IMR-90 (cell line): ENCODE data around the gene C20orf144. TPM values are rescaled to one million over a fixed set of nuclear protein-coding genes. Genes with fewer than 3 reads are reported as not detected.

ENCODE experiments used
- ATAC-seq: fragments of 200-7000 bp; cut with Tn5 transposase; 2 replicates; pipeline ENCODE4 v1.9.1; 2020; ENCODE audit warnings: low read depth, mild to moderate bottlenecking, moderate library complexity
- BruUV-seq: library from RNA; stranded (reverse); fragments of 400-500 nt; replicated peaks from 2 replicates; lab custom pipeline; 2021; lab: Mats Ljungman, UMichigan
- CTCF ChIA-PET: fragments of 300-600 bp; formaldehyde crosslinking; extraction: SDS; loops from one replicate; lab custom pipeline; 2021; ENCODE audit warnings: antibody characterized with exemption; lab: Yijun Ruan, JAX
- POLR2A ChIA-PET: fragments of 300-600 bp; sonication (Branson Sonifier 250); formaldehyde crosslinking; loops from one replicate; lab custom pipeline; 2022; ENCODE audit warnings: antibody characterized with exemption; ENCODE audit not compliant: unreplicated experiment; lab: Charles Lee
- DNase-seq: peaks from one replicate; pipeline ENCODE4 v3.0.0; 2013
- H2AFZ ChIP-seq: replicated peaks from 2 replicates; pipeline ENCODE3; 2013; ENCODE audit warnings: low read length, mild to moderate bottlenecking; ENCODE audit not compliant: poor library complexity
- H2AK5ac ChIP-seq: 2 replicates; pipeline ENCODE4 v1.6.1; 2013; ENCODE audit warnings: low read depth, low read length, inconsistent platforms
- H2AK9ac ChIP-seq: replicated peaks from 2 replicates; pipeline ENCODE3; 2013; ENCODE audit warnings: mild to moderate bottlenecking, low read depth, low read length, moderate library complexity; ENCODE audit not compliant: poor library complexity
- H2BK120ac ChIP-seq: 2 replicates; pipeline ENCODE4 v1.6.1; 2013; ENCODE audit warnings: low read depth, low read length, inconsistent platforms
- H2BK15ac ChIP-seq: 3 replicates; pipeline ENCODE4 v1.6.1; 2013; ENCODE audit warnings: low read depth, low read length, inconsistent platforms
- H2BK20ac ChIP-seq: 2 replicates; pipeline ENCODE4 v1.6.1; 2013; ENCODE audit warnings: low read depth, mild to moderate bottlenecking, inconsistent platforms, low read length, moderate library complexity
- H2BK5ac ChIP-seq: 2 replicates; pipeline ENCODE4 v1.6.1; 2013; ENCODE audit warnings: mild to moderate bottlenecking, low read depth, low read length, inconsistent platforms; ENCODE audit not compliant: poor library complexity, severe bottlenecking
- H3K14ac ChIP-seq: replicated peaks from 2 replicates; pipeline ENCODE4 v1.6.1; 2013; ENCODE audit warnings: low read depth, low read length, inconsistent platforms
- H3K18ac ChIP-seq: 2 replicates; pipeline ENCODE4 v1.6.1; 2013; ENCODE audit warnings: low read depth, low read length, control low read depth
- H3K23ac ChIP-seq: 2 replicates; pipeline ENCODE4 v1.6.1; 2013; ENCODE audit warnings: low read depth, low read length, inconsistent platforms
- H3K27ac ChIP-seq: 2 replicates; pipeline ENCODE4 v1.5.1; 2013; ENCODE audit warnings: mild to moderate bottlenecking, control low read depth, low read length; ENCODE audit not compliant: insufficient read depth
- H3K27me3 ChIP-seq: 2 replicates; pipeline ENCODE4 v1.6.1; 2013; ENCODE audit warnings: low read length; ENCODE audit not compliant: control insufficient read depth, insufficient read depth
- H3K36me3 ChIP-seq: 2 replicates; pipeline ENCODE4 v1.6.1; 2013; ENCODE audit warnings: low read length, mixed read lengths; ENCODE audit not compliant: control insufficient read depth, insufficient read depth
- H3K4ac ChIP-seq: 2 replicates; pipeline ENCODE4 v1.6.1; 2013; ENCODE audit warnings: low read depth, low read length, inconsistent platforms
- H3K4me1 ChIP-seq: 2 replicates; pipeline ENCODE4 v1.6.1; 2013; ENCODE audit warnings: low read length, mixed read lengths; ENCODE audit not compliant: control insufficient read depth, insufficient read depth
- H3K4me2 ChIP-seq: 2 replicates; pipeline ENCODE4 v1.6.1; 2013; ENCODE audit warnings: low read depth, mild to moderate bottlenecking, control low read depth, low read length, moderate library complexity
- H3K4me3 ChIP-seq: 2 replicates; pipeline ENCODE4 v1.5.1; 2013; ENCODE audit warnings: low read depth, mild to moderate bottlenecking, control low read depth, low read length, moderate library complexity; ENCODE audit not compliant: insufficient read depth
- H3K56ac ChIP-seq: 2 replicates; pipeline ENCODE4 v1.6.1; 2013; ENCODE audit warnings: low read length, inconsistent platforms; ENCODE audit not compliant: insufficient read depth; ENCODE audit errors: extremely low read depth
- H3K79me1 ChIP-seq, 2 experiments: 2 replicates each; pipeline ENCODE4 v1.6.1; 2013; ENCODE audit warnings: low read length in 2 of 2, inconsistent platforms in 1 of 2, low read depth in 1 of 2
- H3K9ac ChIP-seq: 2 replicates; pipeline ENCODE4 v1.6.1; 2013; ENCODE audit warnings: low read depth, low read length, control low read depth
- H3K9me1 ChIP-seq: 2 replicates; pipeline ENCODE4 v1.6.1; 2013; ENCODE audit warnings: low read length, inconsistent platforms; ENCODE audit not compliant: insufficient read depth
- H3K9me3 ChIP-seq: 2 replicates; pipeline ENCODE4 v1.6.1; 2013; ENCODE audit warnings: low read length; ENCODE audit not compliant: control insufficient read depth, insufficient read depth
- H4K20me1 ChIP-seq: 2 replicates; pipeline ENCODE4 v1.6.1; 2013; ENCODE audit warnings: low read length, inconsistent platforms; ENCODE audit not compliant: insufficient read depth
- H4K5ac ChIP-seq: 2 replicates; pipeline ENCODE4 v1.6.1; 2013; ENCODE audit warnings: mild to moderate bottlenecking, low read depth, low read length, control low read depth
- H4K8ac ChIP-seq, 2 experiments: 2 replicates each; pipeline ENCODE4 v1.6.1; 2013; ENCODE audit warnings: low read depth in 2 of 2, low read length in 2 of 2, control low read depth in 1 of 2, inconsistent platforms in 1 of 2
- H4K91ac ChIP-seq: 2 replicates; pipeline ENCODE4 v1.6.1; 2013; ENCODE audit warnings: low read depth, low read length, inconsistent platforms; ENCODE audit not compliant: insufficient read depth
- CEBPB ChIP-seq: IDR thresholded peaks from 2 replicates; pipeline ENCODE4 v1.6.1; 2012; ENCODE audit warnings: low read depth, low read length, improper control_type of control experiment
- FOS ChIP-seq: fragments of 150-350 bp; IDR thresholded peaks from 2 replicates; pipeline ENCODE4 v1.6.1; 2016; ENCODE audit warnings: low read depth, low read length
- MAZ ChIP-seq: IDR thresholded peaks from 2 replicates; pipeline ENCODE4 v1.6.1; 2012; ENCODE audit warnings: low read depth, mild to moderate bottlenecking, low read length, improper control_type of control experiment, moderate library complexity, borderline replicate concordance
- POLR2A ChIP-seq: IDR thresholded peaks from 2 replicates; pipeline ENCODE4 v1.6.1; 2012; ENCODE audit warnings: mild to moderate bottlenecking, low read depth, low read length
- RAD21 ChIP-seq: IDR thresholded peaks from 2 replicates; pipeline ENCODE4 v1.6.1; 2012; ENCODE audit warnings: low read length, improper control_type of control experiment
- WGBS, 2 experiments: methylation state at CpG; one replicate each; pipeline versions ENCODE4 v1.1.5 to v1.1.7; 2013; ENCODE audit warnings: missing lambda C conversion rate in 2 of 2; ENCODE audit not compliant: insufficient read length in 1 of 2; ENCODE audit errors: extremely low coverage in 2 of 2; 5-methylcytosine and 5-hydroxymethylcytosine counted together
- dilution Hi-C: fragments of 300-500 bp; cut with HindIII; formaldehyde crosslinking; loops from one replicate; pipeline ENCODE4 v1.14.3; 2018; ENCODE audit warnings: low sequenced_read_pairs; ENCODE audit not compliant: unreplicated experiment
- in situ Hi-C: fragments of 300-500 bp; cut with MboI; formaldehyde crosslinking; loops from 3 replicates; pipeline ENCODE4 v1.14.3; 2019; ENCODE audit warnings: low sequenced_read_pairs, inconsistent platforms, mixed read lengths
- intact Hi-C: fragments of 100-400 bp; cut with micrococcal nuclease; formaldehyde crosslinking; loops from 2 replicates; pipeline ENCODE4 v1.10.0; 2022
- polyA plus RNA-seq, 3 experiments: library from polyadenylated mRNA; depleted of rRNA; stranded (reverse); fragments of >200 nt; gene quantifications; 2 replicates each; pipeline ENCODE4 v1.2.3, GENCODE V29; 2012; ENCODE audit warnings: low replicate concordance in 1 of 3
- total RNA-seq: library from RNA; depleted of rRNA; stranded (reverse); fragments of >200 nt; gene quantifications from 2 replicates; pipeline ENCODE4 v1.2.3, GENCODE V29; 2012

Gene C20orf144
- total and polyA plus RNA-seq, 2 of the 4 experiments (the other 2 are of a cell fraction), result under 0.01 to 0.19 TPM

- Histone ChIP-seq H4K91ac (no peak overlapping the region), H3K9me1 (peaks cover 12% of the 10 kb centered on the region; the same call in 1 of the 2 replicates), H3K27me3 (no peaks in the 10 kb centered on the region), H4K20me1 (no peaks in the 10 kb centered on the region), H2BK120ac (no peak overlapping the region), H3K4me3 (no peak overlapping the region), H3K18ac (no peak overlapping the region), H2AK5ac (no peak overlapping the region), H4K8ac (no peak overlapping the region), H3K4me2 (no peak overlapping the region), H3K79me1 (no peaks in the 10 kb centered on the region; a peak in 1 of 4 replicates), H2AK9ac (no peak overlapping the region), H2BK5ac (no peak overlapping the region), H3K14ac (no peak overlapping the region), H3K9ac (no peak overlapping the region), H3K56ac (no peak overlapping the region), H3K4ac (no peak overlapping the region), H3K4me1 (no peaks in the 10 kb centered on the region), H4K5ac (no peak overlapping the region), H2BK20ac (no peak overlapping the region), H2BK15ac (no peak overlapping the region), H3K36me3 (peaks cover 54% of the 10 kb centered on the region), H3K9me3 (no peaks in the 10 kb centered on the region), H2AFZ (no peak overlapping the region), H3K27ac (no peak overlapping the region), H3K23ac (no peak overlapping the region)
- BruUV-seq, result no TSS peak
- dilution Hi-C loops, result no loop called here
- in situ Hi-C loops, result no loop called here
- intact Hi-C loops, result no loop called here
- CTCF ChIA-PET, result no interaction called here
- ATAC-seq (no peak), DNase-seq (no peak)
- POLR2A ChIA-PET, result no interaction called here
- TF ChIP-seq CEBPB (no peak), POLR2A (no peak), FOS (no peak), MAZ (no peak), RAD21 (no peak)
- WGBS, 2 experiments, result 96% methylated on average over 4 of the region's 10 CpGs; no CpG with 5 or more reads in 1 of the 2 experiments
Measured at GRCh38 chr20:33629533-33629932, 32.6 kb upstream of the C20orf144 start.
